Lower lobe of right lung (tissue), 2 donors: Measurements from ENCODE around the gene ZNF641. TPM values are rescaled to one million over a fixed set of nuclear protein-coding genes. Genes with fewer than 3 reads are reported as not detected.

Experiments
- ATAC-seq, 2 donors: fragments of 200-7000 bp; cut with Tn5 transposase; one replicate each; pipeline ENCODE4 v1.9.1; 2020 to 2022; ENCODE audit warnings: mild to moderate bottlenecking in 2 of 2, moderate library complexity in 2 of 2
- DNase-seq: peaks from one replicate; pipeline ENCODE4 v3.0.0-alpha.2; 2020
- H3K27ac ChIP-seq: fragments of 200-600 bp; one replicate; pipeline ENCODE4 v1.8.0; 2022
- H3K27me3 ChIP-seq: fragments of 200-600 bp; one replicate; pipeline ENCODE4 v1.8.0; 2022; ENCODE audit warnings: low read depth
- H3K36me3 ChIP-seq: fragments of 200-600 bp; one replicate; pipeline ENCODE4 v1.8.0; 2022; ENCODE audit warnings: mild to moderate bottlenecking
- H3K4me1 ChIP-seq: fragments of 200-600 bp; one replicate; pipeline ENCODE4 v1.8.0; 2022
- H3K4me3 ChIP-seq: fragments of 200-600 bp; one replicate; pipeline ENCODE4 v1.8.0; 2022; ENCODE audit warnings: mild to moderate bottlenecking
- H3K9me3 ChIP-seq: fragments of 200-600 bp; one replicate; pipeline ENCODE4 v1.8.0; 2022
- CTCF ChIP-seq: fragments of 200-600 bp; IDR thresholded peaks from one replicate; pipeline ENCODE4 v1.8.0; 2022; ENCODE audit warnings: antibody characterized with exemption, mild to moderate bottlenecking
- intact Hi-C: fragments of 100-400 bp; cut with DNase I; formaldehyde crosslinking; loops from one replicate; pipeline ENCODE4 v1.11.0; 2022
- total RNA-seq: library from RNA; stranded (reverse); fragmentation: NEBNext Ultra II Directional; extraction: Animal tissue kit (Norgen Biotek cat#: 25700); gene quantifications from one replicate; pipeline ENCODE4 v1.2.1, GENCODE V29; 2021
- donor health status: DM: no; HTN: yes; CAD: no; lungs with severe emphysema.

The ZNF641 gene
- total RNA-seq, 1 donor from 2014 or later = 27.3 TPM

- H3K27ac ChIP-seq = peak overlapping the region; percentile 92
- TF ChIP-seq CTCF = no peak
- peak overlapping the region; percentile 78 for H3K4me3 ChIP-seq
- no peaks in the 10 kb centered on the region for H3K27me3 ChIP-seq
- no peaks in the 10 kb centered on the region for H3K9me3 ChIP-seq
- peaks cover 35% of the 10 kb centered on the region for H3K36me3 ChIP-seq
- intact Hi-C loops = no loop called here
- ATAC-seq (no peak), DNase-seq (no peak)
- H3K4me1 ChIP-seq = peaks cover 16% of the 10 kb centered on the region
These were observed 1.2 kb downstream of the ZNF641 start for GRCh38 chr12:48349471-48349870.

GRCh38 chr12:48342980-48343379, 7.7 kb downstream of the ZNF641 start:
- ATAC-seq (no peak), DNase-seq (no peak)
- peaks cover 65% of the 10 kb centered on the region for H3K36me3 ChIP-seq
- TF ChIP-seq CTCF = no peak
- intact Hi-C loops = no loop called here
- no peaks in the 10 kb centered on the region for H3K4me1 ChIP-seq
- H3K27ac ChIP-seq = no peak overlapping the region
- H3K27me3 ChIP-seq = no peaks in the 10 kb centered on the region
- no peak overlapping the region for H3K4me3 ChIP-seq
- H3K9me3 ChIP-seq = no peaks in the 10 kb centered on the region

- no peak for TF ChIP-seq CTCF
- Histone ChIP-seq H3K36me3 (peaks cover 45% of the 10 kb centered on the region), H3K27ac (no peak overlapping the region), H3K4me3 (no peak overlapping the region), H3K9me3 (no peaks in the 10 kb centered on the region), H3K4me1 (peaks cover 9% of the 10 kb centered on the region), H3K27me3 (no peaks in the 10 kb centered on the region)
- DNase-seq (no peak), ATAC-seq (no peak)
- intact Hi-C loops = no loop called here
These were observed 9.8 kb downstream of the ZNF641 start for GRCh38 chr12:48340943-48341342.

GRCh38 chr12:48339442-48340117, 11.1 kb downstream of the ZNF641 start:
- Histone ChIP-seq H3K9me3 (no peaks in the 10 kb centered on the region), H3K27ac (no peak overlapping the region), H3K27me3 (no peaks in the 10 kb centered on the region), H3K4me1 (peaks cover 12% of the 10 kb centered on the region), H3K4me3 (no peak overlapping the region), H3K36me3 (peaks cover 31% of the 10 kb centered on the region)
- no peak for TF ChIP-seq CTCF
- no peak for DNase-seq
- no peak for ATAC-seq
- intact Hi-C loops = no loop called here

- ATAC-seq (peak; percentile 54 to 77), DNase-seq (no peak)
- intact Hi-C loops = no loop called here
These were observed 14.2 kb downstream of the ZNF641 start for GRCh38 chr12:48336564-48336963.

More at GRCh38 chr12:48336564-48336963, 14.2 kb downstream of the ZNF641 start:
- Histone ChIP-seq H3K27ac (no peak overlapping the region), H3K9me3 (no peaks in the 10 kb centered on the region), H3K4me3 (no peak overlapping the region), H3K36me3 (peaks cover under 1% of the 10 kb centered on the region), H3K4me1 (peaks cover 12% of the 10 kb centered on the region), H3K27me3 (no peaks in the 10 kb centered on the region)
- TF ChIP-seq CTCF = peak; percentile 12
